ENCODE measurements around the gene IMP3. TPM values are rescaled to one million over a fixed set of nuclear protein-coding genes. Genes with fewer than 3 reads are reported as not detected.
A peak's percentile ranks its signal among the peaks of the same experiment; 100 is the strongest.
"Not testable (repeated sequence)": the region's sequence is repeated elsewhere in the genome, so short reads cannot be mapped to it uniquely, and the experiment has no call there.

Gene IMP3
- total RNA-seq, 1 donor from 2014 or later, result 73.9 TPM

- TF ChIP-seq CTCF (conservative IDR thresholded peaks at IDR 0.05; ENCODE audit: low read depth, low read length), result no peak
- no peak overlapping the region for H3K4me3 ChIP-seq (ENCODE audit: low read depth, low read length)
- no peak for DNase-seq (ENCODE audit: low read depth)
Observed at GRCh38 chr15:75641603-75642002, 1.6 kb upstream of the IMP3 start.

- DNase-seq (ENCODE audit: low read depth), result no peak
- no peak overlapping the region for H3K4me3 ChIP-seq (ENCODE audit: low read depth, low read length)
- TF ChIP-seq CTCF (conservative IDR thresholded peaks at IDR 0.05; ENCODE audit: low read depth, low read length), result no peak
Observed at GRCh38 chr15:75641179-75641503, 1.1 kb upstream of the IMP3 start.

- peak overlapping the region; percentile 89 for H3K4me3 ChIP-seq (ENCODE audit: low read depth, low read length)
- no peak for DNase-seq (ENCODE audit: low read depth)
- peak; percentile 43 for TF ChIP-seq CTCF (conservative IDR thresholded peaks at IDR 0.05; ENCODE audit: low read depth, low read length)
Observed at GRCh38 chr15:75640483-75641178, 607 bp upstream of the IMP3 start.

- peak overlapping the region; percentile 89 for H3K4me3 ChIP-seq (ENCODE audit: low read depth, low read length)
- DNase-seq (ENCODE audit: low read depth), result no peak
- TF ChIP-seq CTCF (conservative IDR thresholded peaks at IDR 0.05; ENCODE audit: low read depth, low read length), result no peak
Observed at GRCh38 chr15:75639191-75639708, 774 bp downstream of the IMP3 start.

GRCh38 chr15:75637245-75638009, 2.6 kb downstream of the IMP3 start:
- DNase-seq (ENCODE audit: low read depth), result no peak
- H3K4me3 ChIP-seq (ENCODE audit: low read depth, low read length), result no peak overlapping the region
- no peak for TF ChIP-seq CTCF (conservative IDR thresholded peaks at IDR 0.05; ENCODE audit: low read depth, low read length)

- TF ChIP-seq CTCF (conservative IDR thresholded peaks at IDR 0.05; ENCODE audit: low read depth, low read length), result no peak
- no peak for DNase-seq (ENCODE audit: low read depth)
- H3K4me3 ChIP-seq (ENCODE audit: low read depth, low read length), result no peak overlapping the region
Observed at GRCh38 chr15:75636026-75636425, 4.0 kb downstream of the IMP3 start.

GRCh38 chr15:75633922-75634321, 6.1 kb downstream of the IMP3 start:
- not testable (repeated sequence) for DNase-seq (ENCODE audit: low read depth); H3K4me3 ChIP-seq (ENCODE audit: low read depth, low read length)

All from epithelial cell of proximal tubule (primary cell).